ENCODE data around the gene CLRN3.

CLRN3 gene

DNA sequence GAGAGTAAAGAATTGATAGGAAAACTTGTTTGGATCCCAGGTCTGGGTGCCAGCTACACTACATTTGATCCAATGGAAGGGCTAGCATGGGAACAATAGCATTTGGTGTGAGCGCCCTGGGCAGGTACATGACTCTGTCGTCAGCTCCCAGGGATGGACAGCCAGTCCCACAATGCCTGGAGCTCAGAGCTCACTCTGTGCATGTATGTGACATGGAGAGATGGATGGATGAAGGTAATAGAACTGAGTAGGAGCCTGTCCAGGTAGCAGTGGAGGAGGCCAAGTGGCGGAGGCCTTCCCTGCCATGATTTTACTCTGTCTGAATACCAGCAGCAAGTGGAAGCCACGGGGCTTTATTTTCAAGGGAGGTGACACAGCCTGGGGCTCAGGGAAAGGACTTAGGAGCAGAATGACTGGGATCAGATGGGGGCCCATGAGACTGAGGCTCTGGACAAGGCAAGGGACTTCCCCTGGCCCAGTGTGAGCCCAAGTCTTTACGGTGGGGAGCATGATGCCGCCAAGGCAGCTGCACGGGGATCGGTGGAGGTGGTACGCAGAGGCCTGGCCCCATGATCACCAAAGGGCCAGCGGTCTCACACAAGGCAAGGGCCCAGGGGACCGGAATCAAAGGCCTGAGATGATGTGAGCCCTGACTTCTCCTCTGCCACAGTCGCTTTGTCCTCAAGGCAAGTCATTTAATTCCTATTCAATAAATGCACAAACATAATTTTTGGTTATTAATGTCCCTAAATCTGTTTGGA is 20.0 kb upstream of the CLRN3 start:
- no peak overlapping the region for H3K27ac ChIP-seq (ENCODE audit: extremely low read depth, low read depth, low read length)
- POLR2A ChIA-PET: no interaction called here
- H3K4me3 ChIP-seq (ENCODE audit: low read depth, low read length): no peak overlapping the region
- TF ChIP-seq ZNF221 (tag by site-specific recombination; IDR thresholded peaks at IDR 0.05; ENCODE audit: borderline replicate concordance) (no peak), ZNF10 (tag by site-specific recombination; IDR thresholded peaks at IDR 0.05) (no peak), SALL2 (tag by site-specific recombination; IDR thresholded peaks at IDR 0.05; ENCODE audit: borderline replicate concordance) (no peak), KLF16 (tag by site-specific recombination; IDR thresholded peaks at IDR 0.05) (no peak), ZNF660 (tag by site-specific recombination; IDR thresholded peaks at IDR 0.05) (no peak), KLF1 (tag by site-specific recombination; IDR thresholded peaks at IDR 0.05) (no peak)
- TF ChIP-seq, protein P1, sequence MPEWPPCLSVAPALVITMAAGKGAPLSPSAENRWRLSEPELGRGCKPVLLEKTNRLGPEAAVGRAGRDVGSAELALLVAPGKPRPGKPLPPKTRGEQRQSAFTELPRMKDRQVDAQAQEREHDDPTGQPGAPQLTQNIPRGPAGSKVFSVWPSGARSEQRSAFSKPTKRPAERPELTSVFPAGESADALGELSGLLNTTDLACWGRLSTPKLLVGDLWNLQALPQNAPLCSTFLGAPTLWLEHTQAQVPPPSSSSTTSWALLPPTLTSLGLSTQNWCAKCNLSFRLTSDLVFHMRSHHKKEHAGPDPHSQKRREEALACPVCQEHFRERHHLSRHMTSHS (tag by site-specific recombination; IDR thresholded peaks at IDR 0.05): no peak
- no peaks in the 10 kb centered on the region for H3K36me3 ChIP-seq (ENCODE audit: control insufficient read depth in 2 of 2, insufficient read depth in 1 of 2, low read length in 2 of 2)
- no peaks in the 10 kb centered on the region for H3K4me1 ChIP-seq (ENCODE audit: control insufficient read depth, insufficient read depth, low read length)
- CTCF ChIA-PET: interaction anchor here (1.7 kb wide), 1 partner anchor 98 kb away, joined by 7 read pairs; no protein-coding TSS in a partner anchor
- no peaks in the 10 kb centered on the region for H3K9me3 ChIP-seq (ENCODE audit: control insufficient read depth, insufficient read depth, low read depth, low read length)

- TF ChIP-seq GFI1B (tag by site-specific recombination; IDR thresholded peaks at IDR 0.05) (no peak), ZFP41 (tag by site-specific recombination; IDR thresholded peaks at IDR 0.05; ENCODE audit: borderline replicate concordance) (no peak)
- ChIA-PET CTCF (interaction anchor here (1.7 to 4.3 kb wide), 2 partner anchors 99 kb away, joined by 7 to 24 read pairs; no protein-coding TSS in a partner anchor), POLR2A (no interaction called here)
- Histone ChIP-seq H3K27ac (ENCODE audit: extremely low read depth, low read depth, low read length) (no peak overlapping the region), H3K9me3 (ENCODE audit: control insufficient read depth, insufficient read depth, low read depth, low read length) (no peaks in the 10 kb centered on the region), H3K36me3 (ENCODE audit: control insufficient read depth in 2 of 2, insufficient read depth in 1 of 2, low read length in 2 of 2) (no peaks in the 10 kb centered on the region), H3K4me1 (ENCODE audit: control insufficient read depth, insufficient read depth, low read length) (no peaks in the 10 kb centered on the region), H3K4me3 (ENCODE audit: low read depth, low read length) (no peak overlapping the region)
These were observed 19.1 kb upstream of the CLRN3 start for GRCh38 chr10:127911867-127912257.

- ChIA-PET POLR2A (no interaction called here), CTCF (interaction anchor here (1.5 to 4.3 kb wide), 2 partner anchors 99 to 158 kb away, joined by 4 to 24 read pairs; no protein-coding TSS in a partner anchor)
- no peaks in the 10 kb centered on the region for H3K36me3 ChIP-seq (ENCODE audit: control insufficient read depth in 2 of 2, insufficient read depth in 1 of 2, low read length in 2 of 2)
- no peaks in the 10 kb centered on the region for H3K4me1 ChIP-seq (ENCODE audit: control insufficient read depth, insufficient read depth, low read length)
- no peak overlapping the region for H3K4me3 ChIP-seq (ENCODE audit: low read depth, low read length)
- H3K27ac ChIP-seq (ENCODE audit: extremely low read depth, low read depth, low read length): no peak overlapping the region
- H3K9me3 ChIP-seq (ENCODE audit: control insufficient read depth, insufficient read depth, low read depth, low read length): no peaks in the 10 kb centered on the region
- no peak for TF ChIP-seq PRDM6 (tag by site-specific recombination; IDR thresholded peaks at IDR 0.05)
- TF ChIP-seq KLF1 (tag by site-specific recombination; IDR thresholded peaks at IDR 0.05): no peak
- TF ChIP-seq, protein P1 (tag by site-specific recombination; IDR thresholded peaks at IDR 0.05): no peak
- no peak for TF ChIP-seq REPIN1 (tag by site-specific recombination; IDR thresholded peaks at IDR 0.05; ENCODE audit: low read depth)
- TF ChIP-seq SALL2 (tag by site-specific recombination; IDR thresholded peaks at IDR 0.05; ENCODE audit: borderline replicate concordance): no peak
- no peak for TF ChIP-seq ZNF280C (tag by site-specific recombination; IDR thresholded peaks at IDR 0.05)
- no peak for TF ChIP-seq ZNF24 (tag by site-specific recombination; IDR thresholded peaks at IDR 0.05)
- no peak for TF ChIP-seq ZBTB48 (tag by site-specific recombination; IDR thresholded peaks at IDR 0.05)
- no peak for TF ChIP-seq ZBTB26 (tag by site-specific recombination; optimal IDR thresholded peaks at IDR 0.05)
- no peak for TF ChIP-seq ZNF274 (IDR thresholded peaks at IDR 0.05; ENCODE audit: low read length)
- no peak for TF ChIP-seq ZNF274 (tag by site-specific recombination; IDR thresholded peaks at IDR 0.05; ENCODE audit: borderline replicate concordance)
- no peak for TF ChIP-seq ZNF548 (tag by site-specific recombination; IDR thresholded peaks at IDR 0.05)
- no peak for TF ChIP-seq YY1 (tag by site-specific recombination; IDR thresholded peaks at IDR 0.05)
- TF ChIP-seq, protein P2, sequence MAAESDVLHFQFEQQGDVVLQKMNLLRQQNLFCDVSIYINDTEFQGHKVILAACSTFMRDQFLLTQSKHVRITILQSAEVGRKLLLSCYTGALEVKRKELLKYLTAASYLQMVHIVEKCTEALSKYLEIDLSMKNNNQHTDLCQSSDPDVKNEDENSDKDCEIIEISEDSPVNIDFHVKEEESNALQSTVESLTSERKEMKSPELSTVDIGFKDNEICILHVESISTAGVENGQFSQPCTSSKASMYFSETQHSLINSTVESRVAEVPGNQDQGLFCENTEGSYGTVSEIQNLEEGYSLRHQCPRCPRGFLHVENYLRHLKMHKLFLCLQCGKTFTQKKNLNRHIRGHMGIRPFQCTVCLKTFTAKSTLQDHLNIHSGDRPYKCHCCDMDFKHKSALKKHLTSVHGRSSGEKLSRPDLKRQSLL (tag by site-specific recombination; IDR thresholded peaks at IDR 0.05): no peak
- TF ChIP-seq GFI1B (tag by site-specific recombination; IDR thresholded peaks at IDR 0.05): no peak
- no peak for TF ChIP-seq SETDB1 (IDR thresholded peaks at IDR 0.05; ENCODE audit: insufficient read length, low read length)
These were observed 18.6 kb upstream of the CLRN3 start for GRCh38 chr10:127911218-127911866.

All from HEK293 (cell line).